Tibial nerve (tissue), 4 donors: ENCODE data around the gene MMADHC.

Experiments
- EP300 ChIP-seq, 2 donors: sonication (generic); formaldehyde crosslinking; IDR thresholded peaks; one replicate each; pipeline ENCODE4 v1.6.1; 2017; ENCODE audit warnings: antibody characterized with exemption in 2 of 2, mild to moderate bottlenecking in 1 of 2
- POLR2A ChIP-seq, 2 donors: fragments of 450-650 bp; IDR thresholded peaks; one replicate each; pipeline ENCODE4 v1.6.1; 2017; ENCODE audit warnings: antibody characterized with exemption in 2 of 2, mild to moderate bottlenecking in 2 of 2, moderate library complexity in 2 of 2
- TF ChIP-seq, protein P1 (sequence below), 5 experiments: fragments of 200-600 bp in 3 of 5; fragments of 450-650 bp in 2 of 5; sonication (generic) in 3 of 5; IDR thresholded peaks; one replicate each; pipeline ENCODE4 v1.5.1; 2016 to 2019; ENCODE audit warnings: antibody characterized with exemption in 5 of 5, mild to moderate bottlenecking in 3 of 5, moderate library complexity in 2 of 5

DNA sequence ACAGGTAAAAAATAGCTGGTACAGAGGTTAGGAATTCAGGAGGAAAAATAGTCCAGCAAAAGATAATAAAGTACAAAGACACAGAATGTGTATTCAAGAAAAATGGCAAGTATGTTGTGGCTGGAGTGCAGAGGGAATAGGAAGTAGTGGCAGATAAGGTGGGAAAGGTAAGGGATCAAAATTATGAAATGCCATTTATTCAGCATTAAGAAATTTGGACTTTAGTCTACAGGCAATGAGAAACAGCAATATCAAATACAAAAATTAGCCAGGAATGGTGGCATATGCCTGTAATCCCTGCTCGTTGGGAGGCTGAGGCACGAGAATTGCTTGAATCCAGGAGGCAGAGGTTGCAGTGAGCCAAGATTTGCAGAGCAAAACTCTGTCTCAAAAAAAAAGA is 10.3 kb downstream of the MMADHC start:
- TF ChIP-seq, protein P1, sequence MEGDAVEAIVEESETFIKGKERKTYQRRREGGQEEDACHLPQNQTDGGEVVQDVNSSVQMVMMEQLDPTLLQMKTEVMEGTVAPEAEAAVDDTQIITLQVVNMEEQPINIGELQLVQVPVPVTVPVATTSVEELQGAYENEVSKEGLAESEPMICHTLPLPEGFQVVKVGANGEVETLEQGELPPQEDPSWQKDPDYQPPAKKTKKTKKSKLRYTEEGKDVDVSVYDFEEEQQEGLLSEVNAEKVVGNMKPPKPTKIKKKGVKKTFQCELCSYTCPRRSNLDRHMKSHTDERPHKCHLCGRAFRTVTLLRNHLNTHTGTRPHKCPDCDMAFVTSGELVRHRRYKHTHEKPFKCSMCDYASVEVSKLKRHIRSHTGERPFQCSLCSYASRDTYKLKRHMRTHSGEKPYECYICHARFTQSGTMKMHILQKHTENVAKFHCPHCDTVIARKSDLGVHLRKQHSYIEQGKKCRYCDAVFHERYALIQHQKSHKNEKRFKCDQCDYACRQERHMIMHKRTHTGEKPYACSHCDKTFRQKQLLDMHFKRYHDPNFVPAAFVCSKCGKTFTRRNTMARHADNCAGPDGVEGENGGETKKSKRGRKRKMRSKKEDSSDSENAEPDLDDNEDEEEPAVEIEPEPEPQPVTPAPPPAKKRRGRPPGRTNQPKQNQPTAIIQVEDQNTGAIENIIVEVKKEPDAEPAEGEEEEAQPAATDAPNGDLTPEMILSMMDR (IDR thresholded peaks at IDR 0.05), result no peak
- TF ChIP-seq POLR2A (IDR thresholded peaks at IDR 0.05) (no peak), EP300 (IDR thresholded peaks at IDR 0.05) (no peak)
